BLaER1 (cell line): Measurements from ENCODE around the gene EDDM3A.

Experiments used
- H3K27ac ChIP-seq: shearing (Covaris generic); formaldehyde crosslinking; 2 replicates; pipeline ENCODE4 v1.8.1; 2022
- H3K27me3 ChIP-seq: shearing (Covaris generic); formaldehyde crosslinking; 2 replicates; pipeline ENCODE4 v1.8.1; 2022
- H3K36me3 ChIP-seq: shearing (Covaris generic); formaldehyde crosslinking; 2 replicates; pipeline ENCODE4 v1.8.1; 2022
- H3K4me1 ChIP-seq: shearing (Covaris generic); formaldehyde crosslinking; 2 replicates; pipeline ENCODE4 v1.8.1; 2022
- H3K4me2 ChIP-seq: shearing (Covaris generic); formaldehyde crosslinking; 2 replicates; pipeline ENCODE4 v1.8.1; 2022
- H3K4me3 ChIP-seq: shearing (Covaris generic); formaldehyde crosslinking; 2 replicates; pipeline ENCODE4 v1.8.1; 2022
- H3K9ac ChIP-seq: shearing (Covaris generic); formaldehyde crosslinking; 2 replicates; pipeline ENCODE4 v1.8.1; 2022
- H3K9me3 ChIP-seq: shearing (Covaris generic); formaldehyde crosslinking; 2 replicates; pipeline ENCODE4 v1.8.1; 2022
- H4K20me1 ChIP-seq: shearing (Covaris generic); formaldehyde crosslinking; 2 replicates; pipeline ENCODE4 v1.8.1; 2022
- Cebpa-rat ChIP-seq: shearing (Covaris generic); IDR thresholded peaks from 2 replicates; pipeline ENCODE4 v1.8.1; 2022

The EDDM3A gene

DNA sequence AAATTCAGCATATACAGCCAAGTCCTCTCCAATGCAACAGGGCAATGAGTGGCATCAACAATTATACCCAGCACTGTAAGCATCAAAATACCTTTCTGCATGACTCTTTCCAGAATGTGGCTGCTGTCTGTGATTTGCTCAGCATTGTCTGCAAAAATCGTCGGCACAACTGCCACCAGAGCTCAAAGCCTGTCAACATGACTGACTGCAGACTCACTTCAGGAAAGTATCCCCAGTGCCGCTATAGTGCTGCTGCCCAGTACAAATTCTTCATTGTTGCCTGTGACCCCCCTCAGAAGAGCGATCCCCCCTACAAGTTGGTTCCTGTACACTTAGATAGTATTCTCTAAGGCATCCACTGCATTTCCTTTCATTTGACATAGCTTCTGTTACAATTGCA lies 36.1 kb downstream of the EDDM3A start:
- peaks cover 45% of the 10 kb centered on the region for H3K4me1 ChIP-seq
- H3K4me3 ChIP-seq = peak overlapping the region; percentile 8
- peak overlapping the region; percentile 0; the same call in 1 of the 2 replicates for H3K9ac ChIP-seq
- no peaks in the 10 kb centered on the region for H4K20me1 ChIP-seq
- H3K36me3 ChIP-seq = no peaks in the 10 kb centered on the region
- H3K27ac ChIP-seq = peak overlapping the region; percentile 74
- no peaks in the 10 kb centered on the region for H3K27me3 ChIP-seq
- H3K9me3 ChIP-seq = peaks cover 5% of the 10 kb centered on the region
- TF ChIP-seq Cebpa-rat = no peak
- H3K4me2 ChIP-seq = peak overlapping the region; percentile 79

DNA sequence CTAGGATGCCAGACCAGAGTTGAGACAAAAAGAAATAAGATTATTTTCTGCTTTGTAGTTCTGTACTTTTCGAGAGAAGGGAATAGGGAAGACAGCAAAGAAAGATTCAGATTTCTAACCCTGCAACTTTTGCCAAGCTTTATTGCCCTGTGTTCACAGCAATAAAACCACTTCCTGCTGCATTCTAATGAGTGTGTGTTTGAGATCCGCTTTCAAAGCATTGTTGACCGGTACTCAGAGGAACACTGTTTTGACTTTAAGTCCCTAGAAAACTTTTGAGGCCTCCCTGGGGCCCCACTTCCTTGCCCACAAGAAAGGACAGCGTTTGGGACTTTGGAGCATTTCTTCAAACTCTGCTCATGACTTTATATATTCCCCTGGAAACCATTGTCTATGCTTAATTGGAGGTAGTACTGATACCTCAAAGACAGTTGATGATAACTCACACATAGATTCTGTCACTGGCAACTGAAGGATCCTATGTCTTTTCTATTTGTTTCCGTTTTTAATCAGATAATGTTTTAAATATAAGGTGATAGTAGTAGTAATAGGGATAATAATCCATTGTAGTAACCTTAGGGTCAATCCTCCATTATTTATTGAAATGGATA lies 36.7 kb downstream of the EDDM3A start:
- Histone ChIP-seq H3K27ac (peak overlapping the region; percentile 74), H3K9ac (peak overlapping the region; percentile 0; the same call in 1 of the 2 replicates), H3K4me2 (peak overlapping the region; percentile 79), H3K9me3 (peaks cover 5% of the 10 kb centered on the region), H3K4me1 (peaks cover 49% of the 10 kb centered on the region), H3K36me3 (no peaks in the 10 kb centered on the region), H4K20me1 (no peaks in the 10 kb centered on the region), H3K27me3 (no peaks in the 10 kb centered on the region), H3K4me3 (peak overlapping the region; percentile 8)
- TF ChIP-seq Cebpa-rat = no peak

DNA sequence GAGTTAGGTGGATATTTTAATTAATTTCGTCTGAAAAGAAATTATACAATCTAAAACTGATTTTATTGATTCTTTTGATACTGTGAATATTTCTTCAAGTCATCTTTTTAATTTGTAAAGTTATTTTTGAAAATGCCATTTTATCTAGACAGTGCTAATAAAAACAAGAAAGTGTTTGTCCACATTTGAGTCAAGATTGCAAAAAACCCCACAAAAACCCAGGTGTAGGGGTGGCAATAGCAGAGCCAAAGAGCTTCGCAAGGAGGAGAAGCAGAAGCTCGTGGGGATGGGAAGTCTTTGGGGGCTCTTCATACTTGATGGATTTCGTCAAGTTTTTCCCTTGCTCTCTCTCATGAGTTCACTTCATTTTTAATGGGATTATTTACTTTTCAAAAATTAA lies 41.3 kb downstream of the EDDM3A start:
- H3K9ac ChIP-seq = no peak overlapping the region
- H3K4me2 ChIP-seq = peak overlapping the region; percentile 22; the same call in 1 of the 2 replicates
- H3K4me3 ChIP-seq = no peak overlapping the region
- no peak overlapping the region for H3K27ac ChIP-seq
- H4K20me1 ChIP-seq = no peaks in the 10 kb centered on the region
- no peaks in the 10 kb centered on the region for H3K27me3 ChIP-seq
- TF ChIP-seq Cebpa-rat = no peak
- H3K4me1 ChIP-seq = peaks cover 26% of the 10 kb centered on the region
- peaks cover 5% of the 10 kb centered on the region for H3K9me3 ChIP-seq
- no peaks in the 10 kb centered on the region for H3K36me3 ChIP-seq

DNA sequence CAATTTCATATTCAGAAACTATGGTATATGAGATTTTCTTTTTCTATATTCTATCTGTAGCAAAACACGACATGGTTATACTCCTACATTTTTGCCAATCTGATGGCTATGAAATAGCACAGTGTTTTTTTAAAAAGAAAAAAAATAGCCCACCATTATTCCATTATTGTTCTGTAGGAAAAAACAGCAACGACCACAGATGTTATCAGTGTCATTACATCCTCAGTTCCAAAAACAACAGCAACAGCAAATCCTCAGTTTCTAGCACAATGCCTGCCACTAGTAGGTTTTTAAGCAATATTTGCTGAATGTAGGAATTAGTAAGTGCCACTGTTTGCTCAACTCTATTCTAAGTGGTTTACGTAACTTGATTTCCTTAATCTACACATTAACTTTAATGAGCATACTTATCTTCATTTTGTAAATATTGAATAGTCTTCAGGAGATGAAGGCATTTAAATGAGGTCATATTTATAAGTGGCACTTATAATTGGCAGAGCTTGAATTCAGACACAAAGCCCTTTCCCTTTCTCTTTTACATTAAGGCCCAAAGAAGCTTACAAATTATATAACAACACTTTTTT lies 43.6 kb downstream of the EDDM3A start:
- no peak overlapping the region for H3K9ac ChIP-seq
- no peak for TF ChIP-seq Cebpa-rat
- peaks cover 5% of the 10 kb centered on the region for H3K9me3 ChIP-seq
- H3K27ac ChIP-seq = no peak overlapping the region
- no peak overlapping the region for H3K4me3 ChIP-seq
- no peaks in the 10 kb centered on the region for H3K27me3 ChIP-seq
- no peaks in the 10 kb centered on the region for H3K36me3 ChIP-seq
- no peaks in the 10 kb centered on the region for H4K20me1 ChIP-seq
- H3K4me1 ChIP-seq = peaks cover 9% of the 10 kb centered on the region; the same call in 1 of the 2 replicates
- no peak overlapping the region for H3K4me2 ChIP-seq

DNA sequence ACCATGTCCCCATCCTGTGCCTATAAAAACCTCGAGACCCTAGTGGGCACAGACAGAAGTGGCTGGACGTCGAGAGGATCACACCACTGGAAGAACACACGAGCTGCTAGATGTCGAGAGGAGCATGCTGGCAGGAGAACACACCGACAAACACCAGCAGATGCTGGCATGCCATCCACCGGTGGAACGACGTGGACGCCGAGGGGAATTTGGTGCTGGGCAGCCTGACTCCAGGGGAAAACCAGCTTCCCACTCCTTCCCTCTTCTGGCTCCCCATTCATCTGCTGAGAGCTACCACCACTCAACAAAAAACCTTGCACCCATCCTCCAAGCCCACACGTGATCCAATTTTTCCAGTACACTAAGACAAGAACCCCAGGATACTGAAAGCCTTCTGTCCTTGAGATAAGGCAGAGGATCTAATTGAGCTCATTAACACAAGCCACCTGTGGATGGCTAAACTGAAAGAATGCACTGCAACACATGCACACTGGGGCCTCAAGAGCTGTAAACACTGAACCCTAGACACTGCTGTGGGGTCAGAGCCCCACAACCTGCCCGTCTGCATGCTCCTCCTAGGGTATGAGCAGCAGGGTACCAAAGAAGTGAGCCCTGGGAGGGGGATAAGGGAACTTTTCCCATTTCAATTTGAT lies 44.9 kb downstream of the EDDM3A start:
- no peak overlapping the region for H3K9ac ChIP-seq

DNA sequence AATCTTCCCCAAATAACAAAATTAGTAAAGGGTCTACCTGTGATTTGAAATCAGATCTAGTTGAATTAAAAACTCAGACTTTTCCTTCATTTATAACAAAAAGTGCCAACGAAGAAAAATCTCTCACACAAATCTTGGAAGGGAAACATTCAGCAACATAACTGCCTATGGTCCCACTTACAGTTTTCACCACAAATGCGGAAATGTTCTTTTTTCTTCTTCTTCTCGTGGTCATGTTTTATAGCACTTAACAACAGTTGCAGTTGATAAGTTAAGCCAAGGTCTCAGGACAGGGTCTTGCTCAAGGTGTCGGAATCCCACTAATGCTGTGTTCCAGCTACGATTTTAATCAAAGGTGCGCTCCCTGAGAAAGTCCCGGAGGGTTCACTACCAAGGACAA lies 45.5 kb downstream of the EDDM3A start:
- Histone ChIP-seq H3K36me3 (no peaks in the 10 kb centered on the region), H4K20me1 (no peaks in the 10 kb centered on the region), H3K9me3 (no peaks in the 10 kb centered on the region), H3K4me2 (no peak overlapping the region), H3K4me1 (peaks cover 9% of the 10 kb centered on the region; the same call in 1 of the 2 replicates), H3K4me3 (no peak overlapping the region), H3K27me3 (no peaks in the 10 kb centered on the region), H3K27ac (no peak overlapping the region), H3K9ac (no peak overlapping the region)
- no peak for TF ChIP-seq Cebpa-rat

More for the DNA sequence above, 44.9 kb downstream of the EDDM3A start:
- H3K4me1 ChIP-seq = peaks cover 9% of the 10 kb centered on the region; the same call in 1 of the 2 replicates
- H3K36me3 ChIP-seq = no peaks in the 10 kb centered on the region
- H3K4me3 ChIP-seq = no peak overlapping the region
- H4K20me1 ChIP-seq = no peaks in the 10 kb centered on the region
- no peak overlapping the region for H3K4me2 ChIP-seq
- H3K9me3 ChIP-seq = peaks cover 2% of the 10 kb centered on the region
- H3K27me3 ChIP-seq = no peaks in the 10 kb centered on the region
- no peak for TF ChIP-seq Cebpa-rat
- no peak overlapping the region for H3K27ac ChIP-seq

DNA sequence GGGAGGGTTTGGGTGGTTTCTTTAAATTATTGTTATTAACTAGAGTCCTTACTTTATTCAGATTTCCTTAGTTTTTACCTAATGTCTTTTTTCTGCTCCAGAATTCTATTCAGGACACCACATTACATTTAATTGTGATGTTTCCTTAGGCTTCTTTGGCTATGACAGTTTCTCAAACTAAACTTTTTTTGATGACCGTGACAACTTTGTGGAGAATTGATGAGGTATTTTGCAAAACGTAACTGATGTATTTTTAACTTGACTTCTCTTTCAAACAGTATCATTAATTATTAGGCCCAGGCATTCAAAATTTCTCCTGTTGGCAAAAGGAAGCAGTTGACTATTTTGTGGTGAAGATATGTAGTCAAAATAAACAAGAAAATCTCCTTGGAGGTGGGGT lies 45.9 kb downstream of the EDDM3A start:
- no peaks in the 10 kb centered on the region for H3K36me3 ChIP-seq
- H3K9me3 ChIP-seq = no peaks in the 10 kb centered on the region
- no peak overlapping the region for H3K4me3 ChIP-seq
- no peak overlapping the region for H3K27ac ChIP-seq
- H3K27me3 ChIP-seq = no peaks in the 10 kb centered on the region
- peaks cover 6% of the 10 kb centered on the region; the same call in 1 of the 2 replicates for H3K4me1 ChIP-seq
- H3K9ac ChIP-seq = no peak overlapping the region
- H3K4me2 ChIP-seq = no peak overlapping the region
- TF ChIP-seq Cebpa-rat = no peak
- no peaks in the 10 kb centered on the region for H4K20me1 ChIP-seq

DNA sequence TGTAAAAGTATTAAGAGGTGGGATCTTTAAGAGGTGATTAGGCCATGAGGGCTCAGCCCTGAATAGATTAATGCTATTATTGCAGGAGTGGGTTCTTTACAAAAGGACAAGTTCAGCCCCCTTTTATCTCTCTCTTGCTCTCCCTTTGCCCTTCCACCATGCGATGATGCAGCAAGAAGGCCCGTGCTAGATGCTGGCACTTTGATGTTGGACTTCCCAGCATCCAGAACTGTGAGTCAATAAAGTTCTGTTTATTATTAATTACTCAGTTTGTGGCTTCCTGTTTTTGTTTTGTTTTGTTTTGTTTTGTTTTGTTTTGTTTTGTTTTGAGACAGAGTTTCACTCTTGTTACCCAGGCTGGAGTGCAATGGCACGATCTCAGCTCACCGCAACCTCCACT lies 46.9 kb downstream of the EDDM3A start:
- Histone ChIP-seq H4K20me1 (no peaks in the 10 kb centered on the region), H3K9me3 (no peaks in the 10 kb centered on the region), H3K4me2 (no peak overlapping the region), H3K27ac (no peak overlapping the region), H3K4me3 (no peak overlapping the region), H3K4me1 (no peaks in the 10 kb centered on the region), H3K36me3 (no peaks in the 10 kb centered on the region), H3K27me3 (no peaks in the 10 kb centered on the region), H3K9ac (no peak overlapping the region)
- TF ChIP-seq Cebpa-rat = no peak

DNA sequence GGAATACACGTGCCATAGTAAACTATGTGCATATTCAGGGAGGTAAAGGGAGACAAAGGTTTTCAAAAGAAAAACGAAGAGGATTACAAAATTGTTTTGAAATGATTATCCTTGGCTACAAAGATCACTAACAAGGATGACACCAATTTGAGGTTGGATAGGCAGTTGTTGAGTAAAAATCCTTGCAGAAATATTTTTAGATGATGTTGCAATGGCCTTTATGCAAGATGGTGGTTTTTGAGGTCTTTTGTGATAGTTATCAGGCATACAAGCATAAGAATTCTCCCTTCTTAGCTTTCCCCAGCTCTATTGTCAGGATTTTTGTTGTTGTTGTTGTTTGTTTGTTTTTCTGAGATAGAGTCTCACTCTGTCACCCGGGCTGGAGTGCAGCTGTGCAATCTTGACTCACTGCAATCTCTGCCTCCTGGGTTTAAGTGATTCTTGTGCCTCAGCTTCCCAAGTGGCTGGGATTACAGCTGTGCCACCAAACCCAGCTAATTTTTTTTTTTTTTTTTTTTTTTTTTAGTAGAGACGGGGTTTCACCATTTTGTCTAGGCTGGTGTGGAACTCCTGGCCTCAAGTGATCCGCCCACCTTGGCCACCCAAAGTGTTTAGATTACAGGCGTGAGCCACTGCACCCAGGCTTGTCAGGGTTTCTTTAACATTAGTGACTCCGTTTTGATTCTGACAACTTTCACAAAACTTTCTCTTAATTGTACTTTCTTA lies 49.1 kb downstream of the EDDM3A start:
- H3K4me1 ChIP-seq = peaks cover 8% of the 10 kb centered on the region
- no peak overlapping the region for H3K27ac ChIP-seq
- no peaks in the 10 kb centered on the region for H4K20me1 ChIP-seq
- no peak for TF ChIP-seq Cebpa-rat
- no peaks in the 10 kb centered on the region for H3K36me3 ChIP-seq
- no peaks in the 10 kb centered on the region for H3K27me3 ChIP-seq
- no peaks in the 10 kb centered on the region for H3K9me3 ChIP-seq
- no peak overlapping the region for H3K4me2 ChIP-seq
- H3K9ac ChIP-seq = no peak overlapping the region
- H3K4me3 ChIP-seq = no peak overlapping the region

DNA sequence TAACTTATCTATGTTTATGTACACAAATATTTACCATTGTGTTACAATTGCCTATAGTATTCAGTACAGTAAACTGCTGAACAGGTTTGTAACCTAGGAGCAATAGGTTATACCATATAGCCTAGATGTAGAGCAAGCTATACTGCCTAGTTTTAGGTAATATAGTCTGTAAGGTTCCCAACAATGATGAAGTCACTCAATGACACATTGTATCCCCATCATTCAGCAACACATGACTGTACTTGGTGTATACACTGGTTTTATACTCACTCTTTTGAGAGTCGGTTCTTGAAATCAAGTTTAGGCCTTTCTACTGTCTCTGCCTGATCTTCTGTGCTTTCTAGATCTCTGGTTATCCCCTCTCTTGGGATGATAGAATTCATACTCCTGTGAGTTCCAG lies 51.5 kb downstream of the EDDM3A start:
- H3K9ac ChIP-seq = no peak overlapping the region
- no peak overlapping the region for H3K4me3 ChIP-seq
- no peaks in the 10 kb centered on the region for H4K20me1 ChIP-seq
- TF ChIP-seq Cebpa-rat = no peak
- no peak overlapping the region for H3K4me2 ChIP-seq
- no peaks in the 10 kb centered on the region for H3K36me3 ChIP-seq
- H3K9me3 ChIP-seq = no peaks in the 10 kb centered on the region
- no peak overlapping the region for H3K27ac ChIP-seq
- H3K4me1 ChIP-seq = peaks cover 14% of the 10 kb centered on the region
- H3K27me3 ChIP-seq = no peaks in the 10 kb centered on the region
